HG03196 (cell line): ENCODE measurements around the gene CDH12.
"Not testable (repeated sequence)": the region's sequence is repeated elsewhere in the genome, so short reads cannot be mapped to it uniquely, and the experiment has no call there.

Experiments
- ATAC-seq: cut with Tn5 transposase; IDR thresholded peaks from one replicate; pipeline ENCODE4 v1.9.1; 2021; ENCODE audit not compliant: unreplicated experiment

Gene CDH12

DNA sequence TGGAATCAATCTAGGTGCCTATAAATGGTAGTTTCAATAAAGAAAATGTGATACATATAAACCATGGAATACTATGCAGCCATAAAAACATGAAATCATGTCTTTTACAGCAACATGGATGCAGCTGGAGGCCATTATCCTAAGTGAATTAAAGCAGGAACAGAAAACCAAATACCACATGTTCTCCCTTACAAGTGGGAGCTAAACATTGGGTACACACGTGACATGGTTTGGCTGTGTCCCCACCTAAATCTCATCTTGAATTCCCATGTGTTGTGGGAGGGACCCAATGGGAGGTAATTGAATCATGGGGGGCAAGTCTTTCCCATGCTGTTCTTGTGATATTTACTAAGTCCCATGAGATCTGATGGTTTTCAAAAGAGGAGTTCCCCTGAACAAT is 78.9 kb downstream of the CDH12 start:
- not testable (repeated sequence) for ATAC-seq

DNA sequence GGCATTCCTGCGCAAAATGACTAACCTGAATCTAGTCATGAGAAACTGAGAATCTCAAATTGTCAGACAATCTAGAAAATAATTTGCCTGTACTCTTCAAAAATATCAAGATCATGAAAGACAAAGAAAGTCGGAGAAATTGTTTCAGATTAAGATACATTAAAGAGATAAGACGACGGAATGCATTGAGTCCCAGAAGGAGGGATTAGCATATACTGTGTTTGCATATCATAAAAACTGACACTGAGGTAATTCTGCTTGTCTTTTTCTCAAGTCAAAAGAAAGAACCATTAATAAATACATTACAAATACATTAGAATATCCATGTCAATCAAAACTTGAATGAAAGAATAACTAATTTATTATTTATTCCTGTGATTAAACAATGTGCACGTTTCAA is 88.4 kb downstream of the CDH12 start:
- no peak for ATAC-seq

DNA sequence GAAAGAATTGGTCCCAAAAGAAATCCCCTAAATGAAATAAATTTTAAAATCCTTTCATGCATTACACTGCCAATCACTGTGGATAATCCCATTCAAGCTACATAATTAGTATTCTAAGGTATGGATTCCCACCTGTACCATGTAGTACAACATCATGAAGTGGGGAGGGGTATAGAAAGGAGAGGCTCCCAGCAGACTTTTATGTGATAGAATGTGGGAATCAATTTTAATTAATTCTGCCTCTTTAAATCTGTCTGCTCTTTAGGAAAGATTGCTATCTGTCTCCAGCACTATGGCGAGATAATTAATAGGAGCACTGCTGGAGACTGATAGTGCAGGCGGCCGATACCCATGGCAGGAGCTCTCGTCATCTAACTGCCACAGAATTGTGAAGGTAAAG is 95.4 kb downstream of the CDH12 start:
- ATAC-seq = no peak

DNA sequence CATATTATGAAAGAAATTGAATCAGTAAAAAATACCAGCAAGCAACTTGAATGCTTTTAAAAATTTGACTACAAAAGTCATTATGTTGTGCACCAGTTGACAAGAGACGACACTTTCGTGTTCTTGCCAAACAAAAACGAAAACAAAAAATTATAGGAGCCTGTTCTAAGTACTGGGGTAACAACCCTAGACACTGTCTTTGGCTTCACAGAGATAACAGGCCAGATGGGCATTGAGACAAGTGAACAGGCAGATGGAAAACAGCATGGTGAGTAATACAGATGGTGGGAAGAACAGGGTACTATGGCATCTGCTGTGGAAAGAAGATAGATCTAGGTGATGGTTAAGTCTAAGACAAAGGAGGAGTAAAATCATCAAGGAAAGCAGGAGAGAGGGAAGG is 99.0 kb downstream of the CDH12 start:
- ATAC-seq = no peak

DNA sequence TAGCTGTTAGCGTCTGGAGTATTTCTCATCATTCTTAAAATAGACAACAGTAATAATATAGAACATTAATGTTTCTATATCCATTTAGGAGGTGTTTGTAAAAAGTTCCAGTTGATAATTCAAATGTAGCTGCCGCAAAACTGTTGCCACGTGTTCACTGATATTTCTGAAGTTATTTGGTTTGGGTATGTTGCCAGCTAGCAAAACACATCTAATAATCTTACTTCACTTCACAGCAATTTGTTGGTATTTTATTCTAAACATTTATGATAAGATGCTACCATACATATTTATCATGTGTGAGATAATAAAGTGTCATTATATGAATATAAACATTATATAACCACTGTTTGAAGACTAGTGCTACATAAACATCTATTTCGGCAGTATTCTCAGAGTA is 101.6 kb downstream of the CDH12 start:
- ATAC-seq = no peak

DNA sequence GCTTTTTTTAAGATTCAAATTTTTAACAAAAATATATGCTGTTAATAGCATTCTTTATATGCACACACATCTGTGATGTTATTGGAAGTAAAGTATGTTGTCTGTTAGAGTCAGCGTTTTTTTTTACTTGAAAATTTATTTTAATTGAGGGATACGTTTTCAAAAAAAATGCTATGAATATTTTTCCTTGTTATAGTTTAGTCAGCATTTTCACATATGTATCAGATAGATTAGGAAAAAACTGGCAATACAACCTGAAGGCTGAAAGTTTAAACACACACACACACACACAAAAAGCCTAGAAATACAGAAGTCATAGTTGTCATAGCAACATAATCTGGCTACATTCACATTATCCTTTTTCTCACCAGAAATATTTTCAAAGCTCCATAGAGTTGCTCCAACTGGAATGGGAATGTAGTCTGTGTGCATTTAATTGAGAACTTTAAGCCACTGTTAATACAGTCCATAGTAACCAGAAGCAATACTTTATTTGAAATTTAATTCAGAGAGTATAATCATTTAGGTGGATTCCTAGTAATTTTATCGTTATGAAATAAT is 116.6 kb downstream of the CDH12 start:
- no peak for ATAC-seq

DNA sequence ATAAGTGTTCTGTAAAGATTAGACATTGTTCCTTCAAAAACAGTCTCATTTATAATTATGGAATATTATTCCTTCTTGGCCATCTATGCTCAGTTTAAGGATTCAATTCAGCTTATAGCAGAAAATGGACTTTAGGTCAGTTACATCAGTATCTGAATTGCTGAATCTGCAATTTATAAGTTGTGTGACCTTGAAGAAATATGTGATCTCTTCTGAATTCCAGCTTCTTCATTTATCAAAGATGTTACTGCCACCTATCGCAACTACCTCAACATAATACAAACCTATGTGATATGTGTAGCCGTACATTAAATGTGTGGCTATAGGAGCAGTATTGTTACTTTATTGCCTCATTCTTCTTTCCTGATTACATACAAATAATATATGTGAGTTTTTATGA is 118.2 kb downstream of the CDH12 start:
- ATAC-seq = no peak

DNA sequence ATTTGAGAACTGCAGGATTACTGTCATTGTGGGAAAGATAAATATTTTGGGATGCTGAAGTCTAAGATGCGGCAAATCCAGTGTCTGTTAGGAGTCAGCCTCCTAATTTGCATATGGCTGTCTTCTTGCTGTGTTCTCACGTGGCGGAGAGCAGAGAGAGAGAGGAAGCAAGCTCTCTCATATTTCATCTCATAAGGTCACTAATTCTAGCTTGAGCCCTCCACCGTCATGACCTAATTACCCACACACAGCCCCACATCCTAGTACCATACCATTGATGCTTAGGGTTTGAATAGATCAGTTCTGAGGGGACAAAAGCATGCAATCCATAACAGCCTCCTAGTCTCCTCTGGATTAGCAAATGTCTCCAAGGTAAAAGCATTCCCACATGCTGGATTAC is 124.5 kb downstream of the CDH12 start:
- ATAC-seq = no peak

DNA sequence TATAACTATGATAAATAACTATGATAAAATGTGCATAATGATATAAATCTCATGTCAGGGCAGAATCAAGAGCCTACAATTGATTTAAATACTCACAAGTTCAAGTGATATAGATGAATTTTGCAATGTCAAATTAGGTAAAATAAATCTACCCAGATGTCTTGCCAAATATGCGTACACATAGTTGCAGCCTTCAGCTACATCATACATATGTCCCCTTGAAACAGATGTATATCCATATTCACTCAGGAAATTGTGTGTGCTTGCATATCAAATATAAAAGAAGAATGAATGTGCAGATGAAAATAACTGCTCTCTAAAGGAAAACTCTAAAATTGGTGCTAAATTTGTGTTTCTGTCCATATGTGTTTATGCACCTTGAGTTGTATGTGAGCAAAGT is 130.7 kb downstream of the CDH12 start:
- no peak for ATAC-seq

DNA sequence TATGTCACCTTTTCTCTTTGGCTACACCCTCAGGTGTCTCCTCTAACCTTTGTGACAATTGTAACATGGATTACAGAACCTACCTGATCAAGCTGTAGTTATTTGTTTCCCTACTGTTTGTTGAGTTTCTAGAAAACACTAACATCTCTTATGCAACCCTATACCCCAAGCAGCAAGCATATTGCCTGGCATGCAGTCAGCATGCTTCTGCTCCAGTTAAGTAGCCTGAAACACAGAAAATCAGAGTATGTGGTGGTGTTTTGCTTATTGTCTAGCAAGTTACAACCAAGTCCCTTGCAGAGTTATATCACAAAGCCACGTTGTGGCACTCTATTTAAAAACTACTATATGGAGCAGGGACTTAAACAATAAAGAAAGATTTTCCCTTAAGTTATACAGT is 131.1 kb downstream of the CDH12 start:
- ATAC-seq = no peak

DNA sequence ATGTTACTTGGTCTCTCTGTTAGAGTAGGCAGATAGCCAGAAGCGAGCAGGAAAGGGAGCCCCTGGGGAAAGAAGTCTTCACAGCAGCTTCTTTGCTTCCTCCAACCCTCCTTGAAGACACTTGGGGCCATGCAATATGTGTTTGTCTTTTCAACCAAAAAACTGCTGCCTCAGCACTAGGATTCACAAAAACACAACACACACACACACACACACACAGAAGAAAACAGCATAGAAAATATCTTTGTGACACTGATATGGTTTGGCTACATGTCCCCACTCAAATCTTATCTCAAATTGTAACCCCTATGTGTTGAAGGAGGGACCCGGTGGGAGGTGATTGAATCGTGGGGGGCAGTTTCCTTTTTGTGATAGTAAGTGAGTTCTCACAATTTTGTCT is 133.3 kb downstream of the CDH12 start:
- no peak for ATAC-seq

DNA sequence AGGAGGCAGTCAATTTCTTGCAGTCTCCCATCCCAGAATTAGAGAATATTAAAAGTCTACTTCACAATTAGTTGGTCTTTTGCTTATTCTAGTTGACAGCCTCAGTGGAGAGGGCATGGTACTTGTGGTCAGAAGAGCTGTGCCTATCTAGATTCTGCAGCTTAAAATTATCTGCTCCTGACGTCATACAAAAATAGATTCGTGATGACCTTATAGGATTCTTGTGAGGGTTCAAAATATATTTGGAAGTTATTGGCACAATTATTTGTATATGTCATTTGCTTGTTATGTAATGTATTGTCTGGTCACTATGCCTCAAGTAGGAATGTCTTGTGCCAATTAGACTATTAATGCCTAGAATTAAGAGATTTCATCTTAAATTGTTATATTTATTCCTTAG is 142.5 kb downstream of the CDH12 start:
- no peak for ATAC-seq

DNA sequence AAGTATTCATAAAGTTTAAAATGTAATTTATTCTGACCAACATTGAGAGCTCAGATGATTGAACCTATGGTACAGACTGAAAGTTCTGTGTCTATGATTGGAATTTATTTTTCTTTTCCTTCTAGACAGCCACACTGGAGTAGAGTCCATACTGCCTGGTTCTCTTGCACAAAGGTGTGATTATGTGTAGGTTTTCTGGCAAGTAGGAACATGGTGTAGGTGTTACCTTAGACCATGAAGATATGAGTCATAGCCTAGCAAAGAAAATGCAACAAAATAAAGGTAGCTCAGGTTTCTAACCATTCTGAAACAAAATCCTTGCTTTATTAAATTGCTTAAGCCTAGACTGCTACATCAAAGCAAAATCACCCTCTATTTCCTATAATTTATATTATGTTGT is 143.4 kb downstream of the CDH12 start:
- ATAC-seq = no peak

DNA sequence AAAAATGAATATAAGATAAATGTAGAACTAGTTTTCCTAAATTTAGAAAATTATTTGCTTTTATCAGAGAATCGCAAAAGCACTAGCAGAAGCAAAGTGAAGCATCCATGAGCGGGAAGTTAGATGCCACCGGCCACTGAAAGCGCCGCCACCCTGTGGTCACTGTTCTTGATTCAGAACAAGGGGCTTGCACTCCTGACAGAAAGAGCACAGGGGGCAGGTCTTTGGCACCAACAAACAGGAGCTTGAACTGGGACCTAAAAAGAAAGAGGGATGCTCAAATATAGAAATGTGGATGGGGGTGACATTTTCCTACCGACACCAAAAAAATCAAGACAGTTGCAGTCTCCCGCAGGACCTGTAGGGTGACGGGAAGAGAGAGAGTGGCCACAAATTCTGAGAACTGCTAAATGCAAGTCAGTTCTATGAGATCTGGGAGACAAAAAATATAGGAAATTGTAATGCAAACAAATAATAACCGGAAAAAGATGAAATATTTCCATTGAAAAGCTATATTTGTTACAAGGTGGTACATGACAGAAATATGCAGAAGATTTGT is 144.3 kb downstream of the CDH12 start:
- no peak for ATAC-seq

DNA sequence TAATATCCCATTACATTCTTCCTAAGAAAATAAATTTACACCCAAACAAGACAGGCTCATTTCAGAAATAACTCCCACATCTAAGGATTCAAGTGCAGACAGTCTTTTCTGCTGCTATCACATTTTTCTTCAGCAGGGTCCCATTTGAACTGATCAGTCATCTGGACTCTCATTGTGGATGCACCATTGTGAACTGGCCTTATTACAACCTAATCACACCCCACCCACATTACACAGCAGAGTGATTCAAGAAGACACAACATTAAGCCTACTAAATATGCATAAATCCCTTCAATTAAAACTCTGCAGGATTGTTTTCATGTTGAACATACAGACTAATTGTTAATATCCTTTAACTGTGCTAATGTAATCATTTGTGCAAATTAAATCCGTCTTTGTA is 146.2 kb downstream of the CDH12 start:
- ATAC-seq = no peak

DNA sequence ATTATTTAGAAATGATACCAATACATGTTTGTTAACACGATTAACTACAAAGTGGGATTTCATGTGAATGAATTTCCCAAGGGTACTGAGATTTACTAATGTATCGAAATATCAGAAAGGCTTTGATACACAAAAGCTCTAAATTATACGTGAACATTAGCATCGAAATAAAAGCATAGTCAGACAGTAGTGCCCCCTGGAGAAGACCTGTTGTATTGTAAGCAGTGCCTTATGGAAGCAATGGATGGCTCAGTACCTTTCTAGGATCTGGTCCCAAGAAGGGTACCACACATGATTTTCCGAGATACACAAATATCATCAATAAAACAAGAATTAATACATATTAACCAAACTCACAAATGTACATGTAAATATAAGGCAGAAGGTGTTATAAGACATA is 153.8 kb downstream of the CDH12 start:
- ATAC-seq = no peak

DNA sequence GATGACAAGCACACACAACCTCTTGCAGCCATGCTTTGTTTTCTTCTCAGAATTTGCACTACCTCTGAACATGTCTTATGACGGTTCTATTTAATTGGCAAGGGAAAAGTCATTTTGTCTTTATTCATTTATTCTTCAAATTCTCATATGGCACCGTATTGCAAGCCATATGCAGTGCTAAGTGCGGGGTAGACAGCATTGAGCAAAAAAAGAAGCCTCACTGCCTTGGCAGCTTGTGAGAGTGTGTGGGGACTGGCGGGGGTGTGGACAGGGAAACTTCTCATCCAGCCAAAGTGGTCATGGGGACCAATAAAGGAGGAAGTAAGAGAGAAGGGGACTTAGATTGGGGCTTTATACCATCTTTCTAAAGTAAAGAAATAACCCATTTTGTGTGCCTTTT is 160.0 kb downstream of the CDH12 start:
- ATAC-seq = no peak

DNA sequence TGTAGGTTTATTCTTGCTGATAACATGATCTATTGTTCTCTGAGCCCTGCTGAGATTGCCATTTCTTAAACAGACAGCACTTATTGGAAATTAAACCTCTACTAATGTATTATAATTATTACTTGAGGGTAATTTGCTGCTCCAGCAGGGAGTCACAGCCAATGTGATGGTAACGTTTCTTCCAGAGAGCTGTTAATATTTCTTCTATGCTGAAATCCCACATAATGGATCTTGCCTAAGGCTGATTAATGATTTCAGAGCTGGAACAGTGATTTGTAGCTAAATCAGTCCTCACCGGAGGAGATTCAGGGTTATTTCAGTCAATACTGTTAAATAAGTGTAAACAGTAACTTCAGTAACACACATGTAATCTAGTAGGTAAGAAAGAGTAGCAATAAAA is 170.1 kb downstream of the CDH12 start:
- ATAC-seq = no peak

DNA sequence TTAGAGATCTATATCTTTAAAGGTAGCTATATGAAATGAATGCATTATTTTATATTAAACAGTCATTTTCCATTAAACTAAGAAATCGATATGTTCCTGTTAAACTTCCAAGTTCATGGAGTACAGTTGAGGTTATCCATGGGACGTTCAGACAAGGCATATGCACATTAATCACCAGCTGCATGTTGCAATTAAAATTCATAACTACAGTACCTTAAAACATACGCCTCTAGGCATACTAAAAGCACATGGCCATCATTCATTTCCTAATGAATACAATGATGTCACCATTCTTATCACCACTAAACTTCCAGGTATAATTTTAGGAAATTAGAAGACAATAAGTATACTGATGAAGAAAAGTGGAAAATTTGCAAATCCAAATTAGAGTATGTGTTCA is 174.3 kb downstream of the CDH12 start:
- ATAC-seq = no peak

DNA sequence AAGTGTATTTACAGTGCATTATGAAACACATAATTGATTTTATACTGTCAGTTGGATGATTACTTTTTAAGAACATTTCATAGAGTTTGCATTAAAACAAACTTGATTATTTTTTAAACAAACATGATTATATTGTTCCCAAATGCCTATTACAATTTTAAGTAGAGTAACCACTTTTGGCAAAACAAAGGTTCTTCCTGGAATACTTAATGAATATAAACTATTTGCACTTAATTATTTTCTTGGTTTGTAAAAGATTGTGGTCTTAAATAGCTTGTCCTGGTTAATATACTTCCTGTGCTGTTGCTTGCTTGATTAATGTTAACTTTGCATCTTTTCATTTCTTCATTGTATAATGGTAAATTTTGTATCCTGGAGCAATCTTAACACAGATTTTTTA is 180.0 kb downstream of the CDH12 start:
- no peak for ATAC-seq

DNA sequence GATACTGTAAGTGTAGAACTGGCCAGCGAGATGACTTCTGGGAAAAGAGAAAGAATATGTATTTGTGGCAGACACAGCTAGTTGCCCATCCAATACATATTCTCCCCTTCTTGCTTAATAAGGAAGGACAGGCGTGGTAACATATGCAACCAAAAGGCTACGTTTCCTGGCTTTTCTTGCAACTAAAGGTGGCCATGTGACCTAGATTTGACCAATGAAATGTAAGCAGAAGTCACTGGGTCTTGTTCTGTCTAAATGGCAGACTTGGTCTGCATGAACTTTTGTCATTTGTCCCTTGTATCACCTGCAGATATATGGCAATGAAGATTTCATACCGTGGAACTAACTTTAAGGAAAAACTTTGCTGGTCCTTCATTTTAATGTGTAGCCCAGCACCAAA is 183.8 kb downstream of the CDH12 start:
- ATAC-seq = no peak

DNA sequence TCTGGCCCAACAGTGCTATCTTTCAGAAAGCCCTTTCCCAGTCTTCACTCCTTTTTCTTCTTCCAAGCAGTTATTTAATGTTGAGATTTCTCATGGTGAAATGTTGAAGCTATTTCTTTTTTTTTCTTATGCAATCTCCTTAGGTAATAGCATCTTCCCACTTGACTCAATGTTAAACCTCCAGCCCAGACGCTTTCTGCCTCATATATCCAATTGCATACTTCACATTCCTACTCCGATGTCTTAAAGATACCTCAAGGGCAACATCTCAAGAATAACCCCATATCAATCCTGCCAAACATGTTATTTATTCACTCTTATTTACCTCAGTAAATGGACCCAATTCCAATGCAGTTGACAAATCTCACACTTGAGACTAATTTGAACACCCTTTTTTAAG is 187.3 kb downstream of the CDH12 start:
- ATAC-seq = no peak

DNA sequence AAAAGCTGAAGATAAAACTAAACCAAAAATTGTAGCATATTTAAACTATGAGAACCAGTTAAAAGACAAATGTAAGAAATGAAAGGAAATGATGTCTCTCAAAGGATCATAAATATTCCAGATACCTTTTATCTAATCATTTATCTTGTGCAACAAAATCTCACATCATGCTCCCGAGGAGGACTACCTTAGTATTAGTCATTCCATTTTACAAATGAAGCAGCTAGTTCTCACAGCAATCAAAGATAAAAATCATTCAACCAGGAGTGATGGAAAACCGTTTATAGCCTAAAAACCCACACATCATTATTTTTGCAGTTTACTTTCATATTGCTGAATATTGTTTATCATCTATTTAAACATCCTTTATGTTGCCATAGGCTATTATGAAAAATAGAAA is 190.0 kb downstream of the CDH12 start:
- no peak for ATAC-seq

DNA sequence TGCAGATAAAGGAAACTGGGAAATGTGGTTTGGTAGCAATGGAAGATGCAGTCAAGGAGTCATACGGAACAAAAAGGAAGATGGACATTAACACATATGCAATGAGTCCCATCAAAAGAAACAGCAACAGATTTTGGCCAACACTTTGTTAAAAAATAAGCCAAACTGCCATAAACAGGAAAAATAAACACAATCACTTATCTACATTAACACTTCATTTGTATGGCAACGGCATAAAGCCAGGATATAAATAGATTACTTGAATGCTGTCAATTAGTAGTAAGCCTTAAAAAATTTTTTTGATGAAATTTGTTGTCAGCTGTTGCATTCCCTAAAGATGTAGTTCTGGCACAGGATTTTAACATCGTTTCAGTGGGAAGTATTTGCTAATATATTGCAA is 190.8 kb downstream of the CDH12 start:
- ATAC-seq = no peak
